ENCODE results near the gene SPPL3.
"Not testable (repeated sequence)": the region's sequence is repeated elsewhere in the genome, so short reads cannot be mapped to it uniquely, and the experiment has no call there.

SPPL3 gene

DNA sequence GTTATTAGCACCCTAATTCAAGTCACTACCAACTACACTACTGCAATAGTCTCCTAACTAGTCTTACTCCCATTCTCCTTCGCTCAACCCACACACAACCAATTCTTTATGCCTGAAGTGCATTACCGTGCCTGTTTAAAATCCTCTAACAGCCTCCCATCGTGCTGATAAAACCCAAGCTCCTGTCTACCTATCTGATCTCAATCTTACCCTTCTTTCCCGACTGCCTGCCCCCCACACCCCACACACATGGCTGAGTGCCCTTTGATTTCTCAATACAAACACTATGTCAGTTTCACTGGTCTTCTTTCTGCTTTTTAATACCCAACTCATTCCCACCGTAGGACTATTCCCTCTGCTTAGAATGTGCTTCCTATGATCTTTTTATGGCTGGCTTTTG is 59.9 kb downstream of the SPPL3 start:
- no peak for DNase-seq (ENCODE audit: low read depth)

GRCh38 chr12:120843472-120843871 is 60.7 kb downstream of the SPPL3 start:
- DNase-seq (ENCODE audit: low read depth) = no peak

DNA sequence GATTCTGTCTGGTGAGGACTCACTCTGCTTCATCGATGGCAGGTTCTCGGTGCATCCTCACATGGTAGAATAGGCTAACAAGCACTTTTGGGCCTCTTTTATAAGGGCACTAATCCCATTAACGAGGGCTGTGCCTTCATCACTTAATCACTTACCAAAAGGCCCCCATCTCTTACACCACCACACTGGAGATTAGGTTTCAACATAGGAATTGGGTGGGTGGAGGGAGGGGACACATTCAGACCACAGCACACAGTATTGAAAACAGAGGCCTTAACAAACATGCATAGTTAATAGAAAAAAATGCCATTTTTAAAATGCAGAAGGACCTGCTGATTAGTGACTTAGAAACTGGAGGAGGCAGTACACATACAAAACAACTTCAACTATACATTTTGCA is 61.6 kb downstream of the SPPL3 start:
- DNase-seq (ENCODE audit: low read depth) = no peak

DNA sequence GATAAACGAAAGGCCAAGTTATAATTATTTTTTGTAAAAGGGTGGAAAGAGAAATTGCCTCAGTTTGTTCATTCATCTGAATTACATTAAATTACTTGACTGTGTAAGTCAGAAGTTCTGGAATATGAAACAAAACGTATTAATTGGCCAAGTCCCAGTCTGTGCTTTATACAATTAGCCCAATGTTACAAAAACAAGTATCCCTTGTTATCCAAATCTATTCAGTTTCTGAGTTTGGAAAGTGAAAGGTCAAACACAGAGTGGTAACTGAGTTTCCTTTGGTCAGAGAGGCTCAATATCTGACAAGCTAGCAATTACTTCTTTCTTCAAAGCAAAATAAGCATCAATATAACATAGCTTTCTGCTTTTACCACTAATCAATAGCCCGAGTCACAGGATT is 62.6 kb downstream of the SPPL3 start:
- DNase-seq (ENCODE audit: low read depth) = no peak

DNA sequence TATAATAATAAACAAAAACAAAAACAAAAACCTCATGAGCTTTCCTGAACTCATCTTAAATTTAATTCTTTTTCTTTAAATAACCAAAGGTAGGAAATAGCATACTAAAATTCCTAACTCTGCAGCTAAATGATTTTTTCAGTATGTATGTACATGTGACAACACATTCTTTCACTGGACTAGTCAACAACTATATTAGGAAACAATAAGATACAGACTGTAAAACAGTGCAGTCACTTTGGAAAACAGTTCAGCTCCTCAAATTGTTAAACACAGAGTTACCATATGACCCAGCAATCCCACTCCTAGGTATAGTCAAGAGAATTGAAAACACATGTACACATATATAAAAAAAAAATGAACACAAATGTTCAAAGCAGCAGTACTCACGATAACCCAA is 64.7 kb downstream of the SPPL3 start:
- no peak for DNase-seq (ENCODE audit: low read depth)

GRCh38 chr12:120838629-120839383 is 65.4 kb downstream of the SPPL3 start:
- not testable (repeated sequence) for DNase-seq (ENCODE audit: low read depth)

- no peak for DNase-seq (ENCODE audit: low read depth)
Measured at GRCh38 chr12:120836114-120836684, 68.0 kb downstream of the SPPL3 start.

GRCh38 chr12:120835657-120836056 is 68.5 kb downstream of the SPPL3 start:
- DNase-seq (ENCODE audit: low read depth) = no peak

- no peak for DNase-seq (ENCODE audit: low read depth)
Measured at GRCh38 chr12:120835304-120835612, 68.9 kb downstream of the SPPL3 start.

DNA sequence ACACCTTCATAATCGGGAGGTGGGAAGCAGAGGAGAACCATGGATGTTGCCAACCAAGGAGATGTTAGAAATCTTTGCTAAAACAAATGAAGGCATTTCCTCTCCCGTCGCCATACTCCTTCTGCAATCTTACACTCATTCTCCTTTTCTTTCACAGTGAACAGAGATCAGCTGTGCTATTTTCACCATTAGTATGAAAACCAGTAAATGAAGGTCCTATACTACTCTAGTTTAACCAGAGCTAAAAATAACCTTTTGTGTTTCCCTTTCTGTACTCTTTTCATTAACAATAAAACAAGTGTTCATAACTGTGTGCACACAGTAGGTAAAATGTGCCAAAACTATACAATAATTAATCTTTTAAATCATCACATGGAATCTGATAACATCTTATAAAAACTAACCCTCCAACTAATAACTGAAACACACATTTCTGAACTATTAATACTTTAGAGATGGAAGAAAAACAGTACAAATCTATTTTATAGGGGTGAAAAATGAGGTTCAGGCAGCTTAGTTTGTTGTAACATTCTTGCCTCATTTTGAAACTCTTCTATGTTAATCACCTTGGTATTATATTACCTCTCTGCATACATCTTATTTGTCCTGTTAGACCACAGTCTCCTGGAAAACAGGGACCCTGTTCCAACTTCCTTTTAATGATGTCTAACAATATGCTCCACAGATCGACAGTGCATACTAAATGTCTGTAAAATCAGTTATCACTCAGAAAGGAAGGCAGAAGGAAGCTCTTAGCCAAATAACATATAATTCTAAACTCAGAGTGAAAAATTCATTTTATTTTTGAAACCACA is 69.5 kb downstream of the SPPL3 start:
- no peak for DNase-seq (ENCODE audit: low read depth)

- no peak for DNase-seq (ENCODE audit: low read depth)
Measured at GRCh38 chr12:120833849-120834248, 70.3 kb downstream of the SPPL3 start.

DNA sequence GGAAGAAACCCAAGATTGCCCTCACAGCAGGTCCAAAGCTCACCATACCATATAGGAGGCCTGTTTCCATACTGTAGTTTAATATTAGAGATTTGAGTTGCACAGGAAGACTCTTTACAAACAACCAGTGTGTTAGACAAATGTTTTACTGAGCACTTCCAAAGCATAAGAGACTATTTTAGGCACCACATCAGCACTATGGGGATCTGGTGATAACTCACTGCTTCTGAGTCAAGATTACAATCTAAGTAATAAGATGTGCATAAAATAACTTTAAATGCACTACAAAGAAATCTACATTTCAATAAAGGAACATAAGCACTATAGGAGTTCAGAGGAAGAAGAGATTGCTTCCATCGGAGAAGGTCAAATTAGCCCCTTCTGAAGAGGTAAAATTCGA is 71.4 kb downstream of the SPPL3 start:
- DNase-seq (ENCODE audit: low read depth) = no peak

DNA sequence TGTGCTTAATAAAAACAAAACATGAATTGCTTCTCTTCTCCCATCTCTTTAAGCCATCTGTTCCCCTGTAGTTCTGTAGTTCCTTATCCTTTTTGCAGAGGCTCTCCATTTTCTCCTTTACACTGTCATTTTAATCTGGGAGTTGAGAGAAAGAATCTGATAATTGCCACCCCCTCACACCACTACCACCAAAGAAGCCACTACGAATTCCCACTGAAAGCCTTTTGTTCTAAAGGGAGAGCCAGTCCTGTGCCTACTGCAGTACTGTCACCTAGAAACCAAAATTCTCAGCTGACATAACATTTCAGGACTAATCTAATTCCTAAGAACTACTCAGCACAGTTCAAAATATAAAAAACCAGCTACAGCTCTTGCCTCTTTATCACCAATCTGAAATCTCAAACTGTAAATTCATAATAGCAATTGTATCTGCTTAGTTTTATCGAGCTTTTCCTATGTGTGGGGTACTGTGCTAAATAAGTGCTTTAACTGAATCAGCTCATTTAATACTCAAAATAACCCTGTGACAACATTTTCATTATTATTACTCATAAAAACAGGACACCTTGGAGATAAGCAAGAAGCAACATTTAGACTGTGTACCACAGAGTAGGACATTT is 72.4 kb downstream of the SPPL3 start:
- no peak for DNase-seq (ENCODE audit: low read depth)

GRCh38 chr12:120830966-120831365 is 73.2 kb downstream of the SPPL3 start:
- no peak for DNase-seq (ENCODE audit: low read depth)

- DNase-seq (ENCODE audit: low read depth) = no peak
Measured at GRCh38 chr12:120830052-120830940, 73.9 kb downstream of the SPPL3 start.

DNA sequence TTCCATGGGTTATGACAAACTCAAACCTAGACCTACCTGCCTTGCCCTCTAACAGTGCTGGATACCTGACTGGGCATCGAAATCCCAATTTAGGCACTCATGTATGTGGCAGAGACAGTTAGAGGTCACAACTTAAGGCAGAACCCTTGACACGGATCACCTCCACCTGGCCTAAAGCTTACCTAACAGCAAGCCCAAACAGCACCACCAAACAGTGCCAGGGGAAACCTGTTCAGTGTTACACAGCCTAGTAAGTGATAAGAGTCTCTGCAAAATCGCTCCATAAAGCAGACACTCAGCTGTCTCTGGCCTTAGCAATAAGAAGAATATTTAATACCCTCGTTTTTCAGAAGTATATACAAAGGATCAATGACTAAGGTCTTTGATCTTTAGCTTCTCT is 77.8 kb downstream of the SPPL3 start:
- no peak for DNase-seq (ENCODE audit: low read depth)

DNA sequence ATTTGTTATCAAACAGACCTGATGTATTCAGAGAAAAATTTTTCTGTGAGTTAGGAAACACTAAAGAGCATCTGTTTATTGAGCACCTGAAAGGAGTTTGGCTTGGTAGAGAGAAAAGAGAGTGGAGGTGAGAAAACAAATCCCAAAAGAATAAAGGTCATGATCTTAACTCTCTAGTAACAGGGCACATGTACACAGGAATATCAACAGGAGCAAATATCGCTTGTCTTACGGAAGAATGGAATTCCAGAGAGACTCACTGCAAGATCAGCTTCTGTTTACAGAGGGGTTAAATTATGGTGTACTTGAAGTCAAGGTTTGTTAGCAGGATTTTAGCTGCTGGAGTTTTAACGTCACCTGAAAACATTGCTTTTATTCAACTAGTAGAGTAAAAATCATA is 78.8 kb downstream of the SPPL3 start:
- no peak for DNase-seq (ENCODE audit: low read depth)

GRCh38 chr12:120822832-120823503 is 81.2 kb downstream of the SPPL3 start:
- no peak for DNase-seq (ENCODE audit: low read depth)

DNA sequence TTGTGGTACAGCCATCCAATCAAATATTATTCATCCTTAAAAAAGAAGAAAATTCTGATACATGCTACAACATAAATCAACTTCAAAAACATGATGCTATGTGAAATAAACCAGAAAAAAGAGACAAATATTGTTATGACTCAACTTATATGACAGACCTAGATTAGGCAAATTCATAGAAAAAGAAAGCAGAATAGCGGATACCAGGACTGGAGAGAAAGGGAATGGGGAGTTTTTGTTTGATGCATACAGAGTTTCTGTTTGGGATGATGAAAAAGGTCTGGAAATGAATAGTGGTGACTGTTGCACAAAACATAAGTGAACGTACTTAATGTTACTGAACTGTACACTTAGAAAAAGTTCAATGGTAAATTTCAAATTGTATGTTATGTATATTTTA is 82.3 kb downstream of the SPPL3 start:
- no peak for DNase-seq (ENCODE audit: low read depth)

- DNase-seq (ENCODE audit: low read depth) = no peak
Measured at GRCh38 chr12:120820884-120821510, 83.2 kb downstream of the SPPL3 start.

- no peak for DNase-seq (ENCODE audit: low read depth)
Measured at GRCh38 chr12:120818416-120818815, 85.7 kb downstream of the SPPL3 start.

All from fibroblast of the conjunctiva (primary cell).